Pulmonary artery endothelial cell (primary cell): Measurements from ENCODE around the gene EVI5L. TPM values are rescaled to one million over a fixed set of nuclear protein-coding genes. Genes with fewer than 3 reads are reported as not detected.

Experiments
- DNase-seq: peaks from one replicate; pipeline ENCODE4 v3.0.0-alpha.2; 2011; ENCODE audit warnings: low read depth, low spot score
- total RNA-seq: library from RNA; depleted of rRNA; stranded (reverse); fragments of >200 nt; gene quantifications from 2 replicates; pipeline ENCODE4 v1.2.3, GENCODE V29; 2014

Gene EVI5L
- total RNA-seq, 1 donor from 2014 or later: 11.7 TPM

GRCh38 chr19:7910321-7911161 is 80.5 kb downstream of the EVI5L start:
- no peak for DNase-seq

GRCh38 chr19:7911508-7912143 is 81.6 kb downstream of the EVI5L start:
- DNase-seq: no peak

GRCh38 chr19:7912144-7912696 is 82.2 kb downstream of the EVI5L start:
- DNase-seq: no peak

- no peak for DNase-seq
Measured at GRCh38 chr19:7912697-7913564, 82.9 kb downstream of the EVI5L start.

- DNase-seq: no peak
Measured at GRCh38 chr19:7913652-7914051, 83.6 kb downstream of the EVI5L start.

GRCh38 chr19:7914099-7914498 is 84.1 kb downstream of the EVI5L start:
- DNase-seq: no peak

Other genes with a start within 250 kb of the EVI5L start
- gene CAMSAP3, start 234.4 kb upstream of the EVI5L start, total RNA-seq: 0.13 and 0.21 TPM in 2 replicates
- gene XAB2, start 200.7 kb upstream of the EVI5L start, total RNA-seq: 23.9 and 30.6 TPM in 2 replicates
- gene PET100, start 200.4 kb upstream of the EVI5L start, total RNA-seq: 19.3 and 28.9 TPM in 2 replicates
- not detected in 2 replicates for gene PCP2, start 196.5 kb upstream of the EVI5L start, total RNA-seq
- gene STXBP2, start 193.1 kb upstream of the EVI5L start, total RNA-seq: 29.5 and 30.9 TPM in 2 replicates
- gene RETN, start 161.2 kb upstream of the EVI5L start, total RNA-seq: not detected in 2 replicates
- gene MCEMP1, start 153.1 kb upstream of the EVI5L start, total RNA-seq: not detected in 2 replicates
- 121 and 191 TPM in 2 replicates for gene TRAPPC5, start 149.4 kb upstream of the EVI5L start, total RNA-seq
- gene FCER2, start 128.1 kb upstream of the EVI5L start, total RNA-seq: not detected in 2 replicates
- gene CLEC4G, start 98.1 kb upstream of the EVI5L start, total RNA-seq: not detected in 2 replicates
- not detected in 2 replicates for gene CD209, start 82.7 kb upstream of the EVI5L start, total RNA-seq
- gene CLEC4M, start 67.0 kb upstream of the EVI5L start, total RNA-seq: 0.07 and 0.21 TPM in 2 replicates
- gene PRR36, start 44.2 kb downstream of the EVI5L start, total RNA-seq: 0.07 TPM in 1 of 2 replicates, not detected in the other
- 1.2 and 2.0 TPM in 2 replicates for gene LRRC8E, start 58.3 kb downstream of the EVI5L start, total RNA-seq
- 8.8 and 11.6 TPM in 2 replicates for gene MAP2K7, start 73.7 kb downstream of the EVI5L start, total RNA-seq
- 0.53 and 0.73 TPM in 2 replicates for gene TGFBR3L, start 84.6 kb downstream of the EVI5L start, total RNA-seq
- 15.0 and 20.8 TPM in 2 replicates for gene SNAPC2, start 90.1 kb downstream of the EVI5L start, total RNA-seq
- 3.1 and 8.2 TPM in 2 replicates for gene CTXN1, start 95.9 kb downstream of the EVI5L start, total RNA-seq
- gene TIMM44, start 113.4 kb downstream of the EVI5L start, total RNA-seq: 44.0 and 51.6 TPM in 2 replicates
- gene ELAVL1, start 175.4 kb downstream of the EVI5L start, total RNA-seq: 65.6 and 90.6 TPM in 2 replicates
- gene CCL25, start 222.5 kb downstream of the EVI5L start, total RNA-seq: not detected in 2 replicates